Colonic mucosa (tissue), 4 donors: ENCODE measurements around the gene TBRG1. TPM values are rescaled to one million over a fixed set of nuclear protein-coding genes. Genes with fewer than 3 reads are reported as not detected.
A peak's percentile ranks its signal among the peaks of the same experiment; 100 is the strongest.

Source experiments
- DNase-seq: peaks from one replicate; pipeline ENCODE4 v3.0.0-alpha.2; 2020
- H3K27ac ChIP-seq: fragments of 200-600 bp; one replicate; pipeline ENCODE4 v1.8.0; 2021
- H3K27me3 ChIP-seq: fragments of 200-600 bp; one replicate; pipeline ENCODE4 v1.8.0; 2021
- H3K36me3 ChIP-seq: fragments of 200-600 bp; one replicate; pipeline ENCODE4 v1.8.0; 2021
- H3K4me1 ChIP-seq: fragments of 200-600 bp; one replicate; pipeline ENCODE4 v1.8.0; 2021; ENCODE audit warnings: mild to moderate bottlenecking
- H3K4me3 ChIP-seq: fragments of 200-600 bp; one replicate; pipeline ENCODE4 v1.8.0; 2021
- H3K9ac ChIP-seq, 2 donors: one replicate each; pipeline ENCODE4 v1.7.0; 2013; ENCODE audit warnings: control low read depth in 2 of 2, low read depth in 2 of 2, low read length in 2 of 2
- H3K9me3 ChIP-seq: fragments of 200-600 bp; one replicate; pipeline ENCODE4 v1.8.0; 2021
- CTCF ChIP-seq: fragments of 200-600 bp; IDR thresholded peaks from one replicate; pipeline ENCODE4 v1.8.0; 2022; ENCODE audit warnings: antibody characterized with exemption, mild to moderate bottlenecking
- intact Hi-C: fragments of 100-400 bp; cut with DNase I; formaldehyde crosslinking; loops from one replicate; pipeline ENCODE4 v1.14.1; 2022
- total RNA-seq, 2 donors: library from RNA; stranded (reverse); fragmentation: NEBNext Ultra II Directional in 1 of 2; extraction: Animal tissue kit (Norgen Biotek cat#: 25700) in 1 of 2; gene quantifications; one replicate each; pipeline ENCODE4 v1.2.1, GENCODE V29; 2021
- donor health status: healthy.
- donor health status: DM: no; HTN: no; CAD: no.
- donor health status: DM: no; HTN: no; CAD: no.

The TBRG1 gene
- total RNA-seq, 2 donors from 2014 or later = 25.7 to 29.1 TPM

- H3K9me3 ChIP-seq = no peaks in the 10 kb centered on the region
- no peak overlapping the region for H3K4me3 ChIP-seq
- DNase-seq = no peak
- no peak overlapping the region for H3K9ac ChIP-seq
- no peaks in the 10 kb centered on the region for H3K36me3 ChIP-seq
- no peak overlapping the region for H3K27ac ChIP-seq
- intact Hi-C loops = loop anchor here (5.0 kb wide), 1 partner anchor 77 kb away; no protein-coding TSS in a partner anchor
- H3K4me1 ChIP-seq = no peaks in the 10 kb centered on the region
- TF ChIP-seq CTCF = no peak
- H3K27me3 ChIP-seq = no peaks in the 10 kb centered on the region
Observed at GRCh38 chr11:124670732-124671131, 48.1 kb downstream of the TBRG1 start.

- peak; percentile 32 for DNase-seq
- H3K36me3 ChIP-seq = no peaks in the 10 kb centered on the region
- H3K4me1 ChIP-seq = no peaks in the 10 kb centered on the region
- H3K27me3 ChIP-seq = no peaks in the 10 kb centered on the region
- H3K4me3 ChIP-seq = peak overlapping the region; percentile 77
- H3K9ac ChIP-seq = peak overlapping the region; percentile 86 to 89
- H3K27ac ChIP-seq = peak overlapping the region; percentile 91
- TF ChIP-seq CTCF = no peak
- no peaks in the 10 kb centered on the region for H3K9me3 ChIP-seq
- intact Hi-C loops = loop anchor here (5.0 kb wide), 1 partner anchor 75 kb away; no protein-coding TSS in a partner anchor
Observed at GRCh38 chr11:124672536-124673215, 50.0 kb downstream of the TBRG1 start.

GRCh38 chr11:124673333-124674167 lies 50.9 kb downstream of the TBRG1 start, which contains the start of the genes SIAE and SPA17:
Gene SIAE, minus strand, starts transcription at chr11:124673739. Its CDS starts 31 bp downstream, at chr11:124673708.
Gene SPA17, plus strand, starts transcription at chr11:124673904. Its CDS starts 1,361 bp downstream, at chr11:124675265.
- Histone ChIP-seq H3K9ac (peak within 1 kb of the TSS; percentile 86 to 89), H3K9me3 (no peaks in the 10 kb centered on the region), H3K36me3 (no peaks in the 10 kb centered on the region), H3K4me1 (no peaks in the 10 kb centered on the region), H3K27me3 (no peaks in the 10 kb centered on the region), H3K4me3 (peak within 1 kb of the TSS; percentile 77), H3K27ac (peak within 1 kb of the TSS; percentile 91)
- no peak for TF ChIP-seq CTCF
- intact Hi-C loops = loop anchor here (5.0 kb wide), 1 partner anchor 74 kb away; no protein-coding TSS in a partner anchor
- DNase-seq = peak; percentile 96

GRCh38 chr11:124674168-124674517 lies 51.5 kb downstream of the TBRG1 start:
- TF ChIP-seq CTCF = no peak
- H3K36me3 ChIP-seq = no peaks in the 10 kb centered on the region
- H3K4me1 ChIP-seq = no peaks in the 10 kb centered on the region
- H3K9me3 ChIP-seq = no peaks in the 10 kb centered on the region
- intact Hi-C loops = loop anchor here (5.0 kb wide), 1 partner anchor 73 kb away; no protein-coding TSS in a partner anchor
- peak overlapping the region; percentile 91 for H3K27ac ChIP-seq
- peak overlapping the region; percentile 50 to 54 for H3K9ac ChIP-seq
- peak overlapping the region; percentile 77 for H3K4me3 ChIP-seq
- DNase-seq = peak; percentile 24
- H3K27me3 ChIP-seq = no peaks in the 10 kb centered on the region

GRCh38 chr11:124674571-124674970 lies 51.9 kb downstream of the TBRG1 start:
- no peak for DNase-seq
- Histone ChIP-seq H3K4me1 (no peaks in the 10 kb centered on the region), H3K4me3 (no peak overlapping the region), H3K9ac (no peak overlapping the region), H3K27me3 (no peaks in the 10 kb centered on the region), H3K27ac (no peak overlapping the region), H3K36me3 (no peaks in the 10 kb centered on the region), H3K9me3 (no peaks in the 10 kb centered on the region)
- intact Hi-C loops = loop anchor here (5.0 kb wide), 1 partner anchor 73 kb away; no protein-coding TSS in a partner anchor
- no peak for TF ChIP-seq CTCF
